GM19351 (cell line): ENCODE data around the gene LAMA2.
"Not testable (repeated sequence)": the region's sequence is repeated elsewhere in the genome, so short reads cannot be mapped to it uniquely, and the experiment has no call there.

Experiments
- ATAC-seq: cut with Tn5 transposase; IDR thresholded peaks from one replicate; pipeline ENCODE4 v1.9.1; 2021; ENCODE audit warnings: mild to moderate bottlenecking, moderate library complexity; ENCODE audit not compliant: unreplicated experiment

Gene LAMA2

GRCh38 chr6:129059650-129060049 lies 176.7 kb downstream of the LAMA2 start:
- ATAC-seq: no peak

GRCh38 chr6:129069006-129069405 lies 186.1 kb downstream of the LAMA2 start:
- ATAC-seq: no peak

GRCh38 chr6:129073051-129073450 lies 190.1 kb downstream of the LAMA2 start:
- no peak for ATAC-seq

GRCh38 chr6:129073691-129074395 lies 190.9 kb downstream of the LAMA2 start:
- no peak for ATAC-seq

- no peak for ATAC-seq
These were observed 201.5 kb downstream of the LAMA2 start for GRCh38 chr6:129084406-129084805.

- ATAC-seq: not testable (repeated sequence)
These were observed 205.5 kb downstream of the LAMA2 start for GRCh38 chr6:129088481-129088880.

GRCh38 chr6:129089357-129089756 lies 206.4 kb downstream of the LAMA2 start:
- no peak for ATAC-seq

GRCh38 chr6:129094147-129094546 lies 211.2 kb downstream of the LAMA2 start:
- no peak for ATAC-seq

- ATAC-seq: no peak
These were observed 213.8 kb downstream of the LAMA2 start for GRCh38 chr6:129096651-129097290.

- ATAC-seq: no peak
These were observed 215.2 kb downstream of the LAMA2 start for GRCh38 chr6:129098061-129098553.

GRCh38 chr6:129099696-129100095 lies 216.8 kb downstream of the LAMA2 start:
- ATAC-seq: no peak

GRCh38 chr6:129100164-129100563 lies 217.2 kb downstream of the LAMA2 start:
- no peak for ATAC-seq

- no peak for ATAC-seq
These were observed 219.8 kb downstream of the LAMA2 start for GRCh38 chr6:129102741-129103140.

- no peak for ATAC-seq
These were observed 221.2 kb downstream of the LAMA2 start for GRCh38 chr6:129104131-129104530.

GRCh38 chr6:129104560-129104959 lies 221.6 kb downstream of the LAMA2 start:
- no peak for ATAC-seq

- ATAC-seq: no peak
These were observed 222.1 kb downstream of the LAMA2 start for GRCh38 chr6:129105035-129105434.

- no peak for ATAC-seq
These were observed 222.9 kb downstream of the LAMA2 start for GRCh38 chr6:129105793-129106192.

GRCh38 chr6:129108337-129108736 lies 225.4 kb downstream of the LAMA2 start:
- no peak for ATAC-seq

- no peak for ATAC-seq
These were observed 227.9 kb downstream of the LAMA2 start for GRCh38 chr6:129110690-129111343.

- no peak for ATAC-seq
These were observed 228.4 kb downstream of the LAMA2 start for GRCh38 chr6:129111346-129111745.

- ATAC-seq: no peak
These were observed 228.9 kb downstream of the LAMA2 start for GRCh38 chr6:129111853-129112252.

- no peak for ATAC-seq
These were observed 229.7 kb downstream of the LAMA2 start for GRCh38 chr6:129112591-129112990.
